Measurements from ENCODE around the gene SVEP1.

Gene SVEP1

GRCh38 chr9:110334183-110334582 is 245.4 kb downstream of the SVEP1 start:
- intact Hi-C loops (cut with DNase I): no loop called here

GRCh38 chr9:110332766-110333165 is 246.8 kb downstream of the SVEP1 start:
- intact Hi-C loops (cut with DNase I): no loop called here

More at GRCh38 chr9:110334183-110334582, 245.4 kb downstream of the SVEP1 start:
- DNase-seq: no peak

DNA sequence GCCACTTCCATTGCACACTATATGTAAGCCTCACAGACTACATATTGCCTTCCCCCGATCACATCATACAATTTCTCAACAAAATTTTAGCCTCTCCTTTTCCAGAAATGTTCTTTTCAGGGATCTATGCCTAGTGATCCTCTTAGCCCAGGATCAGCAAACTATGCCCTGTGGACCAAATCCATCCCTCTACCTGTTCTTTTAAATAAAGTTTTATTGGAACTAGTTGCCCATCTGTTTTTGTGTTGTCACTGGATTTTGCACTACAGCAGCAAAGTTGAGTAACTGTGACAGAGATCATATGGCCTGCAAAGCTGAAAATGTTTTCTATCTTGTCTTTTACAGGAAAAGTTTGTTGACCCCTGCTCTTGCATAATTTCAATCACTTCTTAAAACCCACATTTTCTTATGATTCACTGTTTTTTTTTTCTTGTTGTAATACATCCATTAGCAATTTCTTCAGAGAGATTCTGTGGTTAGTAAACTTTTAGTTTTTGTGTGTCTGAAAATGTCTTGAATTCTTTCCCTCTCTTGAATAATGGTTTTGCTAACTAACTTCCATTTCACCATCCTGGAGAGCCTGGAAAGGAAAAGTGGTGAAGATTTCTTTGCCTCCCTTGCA is 248.9 kb downstream of the SVEP1 start:
- no peak for DNase-seq

More at GRCh38 chr9:110332766-110333165, 246.8 kb downstream of the SVEP1 start:
- no peak for DNase-seq

GRCh38 chr9:110329639-110330230 is 249.8 kb downstream of the SVEP1 start:
- DNase-seq: peak in 1 of 10 donors; percentile 47
- intact Hi-C loops (cut with DNase I): no loop called here

More for the DNA sequence above, 248.9 kb downstream of the SVEP1 start:
- intact Hi-C loops (cut with DNase I): no loop called here

DNA sequence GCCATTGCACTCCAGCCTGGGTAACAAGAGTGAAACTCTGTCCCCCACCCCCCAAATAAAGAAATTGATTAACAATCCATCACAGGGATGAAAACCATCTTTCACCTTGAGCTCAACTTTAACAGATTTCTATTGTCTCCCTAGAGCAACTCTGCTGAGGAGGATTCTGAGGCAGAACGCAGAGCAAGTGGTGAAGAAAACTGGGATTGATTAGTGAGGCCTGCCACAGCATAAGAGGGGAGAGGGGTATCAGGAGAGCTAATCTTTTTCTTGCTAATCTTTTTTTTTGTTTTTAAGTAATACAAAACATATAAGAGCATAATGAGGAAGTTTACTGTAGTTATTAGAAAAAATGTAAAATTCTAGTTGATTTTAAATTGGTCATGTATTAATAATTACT is 250.8 kb downstream of the SVEP1 start:
- intact Hi-C loops (cut with DNase I): no loop called here
- no peak for DNase-seq

DNA sequence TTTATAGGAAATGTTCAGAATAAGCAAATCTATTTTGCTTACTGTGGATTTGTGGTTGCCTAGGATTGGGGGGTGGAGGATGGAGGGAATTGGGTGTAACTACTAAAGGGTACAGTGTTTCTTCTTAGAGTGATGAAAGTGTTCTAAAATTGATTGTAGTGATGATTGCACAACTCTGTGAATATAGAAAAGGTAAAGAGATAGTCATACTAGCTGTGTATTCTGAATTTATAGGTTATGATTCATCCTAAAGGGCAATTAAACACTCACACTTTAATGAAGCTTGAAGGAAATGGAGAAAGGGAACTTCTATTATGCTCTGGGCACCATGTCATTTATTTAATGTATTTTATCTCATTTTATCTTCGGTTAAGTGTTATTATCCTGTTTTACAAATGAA is 251.8 kb downstream of the SVEP1 start:
- intact Hi-C loops (cut with DNase I): no loop called here
- no peak for DNase-seq

DNA sequence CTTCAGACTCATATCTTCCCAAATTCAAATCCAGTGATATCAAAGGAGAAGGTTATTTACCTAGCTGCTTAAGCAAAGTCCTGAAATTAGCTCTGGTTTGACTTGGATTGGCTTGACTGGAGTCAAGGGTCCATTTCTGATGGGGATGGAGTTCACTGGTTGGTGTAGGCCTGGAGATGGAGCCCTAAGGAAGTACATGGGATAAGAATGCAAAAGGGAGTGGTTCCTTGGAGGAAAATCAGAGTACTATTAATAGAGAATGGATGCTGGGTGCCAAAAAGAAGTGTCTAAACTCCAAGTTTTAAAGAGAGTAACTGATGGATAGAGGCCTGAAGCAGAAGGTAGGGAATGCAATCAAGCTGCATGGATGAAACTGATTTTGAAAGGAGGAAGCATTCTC is 255.7 kb downstream of the SVEP1 start:
- DNase-seq: no peak
- intact Hi-C loops (cut with DNase I): no loop called here

DNA sequence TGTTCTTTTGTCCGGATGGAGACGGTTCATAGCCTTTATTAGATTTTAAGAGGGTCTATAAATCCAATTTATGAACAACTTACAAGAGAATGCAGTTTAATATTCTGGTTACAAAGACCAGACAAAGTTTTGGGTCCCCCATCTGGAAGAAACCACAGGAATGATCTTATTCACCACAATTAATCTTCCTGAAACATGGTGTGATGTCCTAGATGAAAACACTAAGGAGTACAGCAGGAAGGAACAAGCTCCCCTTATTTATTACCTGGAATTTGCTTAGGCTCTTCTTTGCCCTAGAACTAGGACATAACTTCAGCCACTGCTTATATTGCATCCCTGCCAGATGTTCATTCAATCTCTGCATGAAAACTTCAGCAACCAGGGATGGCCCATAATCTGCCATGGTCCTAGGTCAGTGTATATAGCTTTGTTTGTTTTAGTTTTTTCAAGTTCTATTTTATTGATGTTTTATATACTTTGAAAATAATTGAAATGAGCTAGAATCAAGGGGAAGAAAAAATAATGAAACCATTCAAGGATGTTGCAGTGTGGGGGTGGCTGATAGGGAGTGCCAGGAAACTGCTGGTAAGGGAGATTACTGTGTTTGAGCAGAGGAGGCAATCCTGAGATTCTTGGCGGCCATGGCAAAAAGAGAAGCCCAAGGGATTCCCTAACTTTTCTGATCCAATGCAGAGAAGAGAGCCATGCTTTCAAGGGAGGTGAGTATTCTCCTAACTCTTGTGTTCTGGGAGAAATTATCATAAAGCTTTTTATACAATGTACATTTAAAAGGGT is 258.7 kb downstream of the SVEP1 start:
- DNase-seq: no peak
- intact Hi-C loops (cut with DNase I): no loop called here

GRCh38 chr9:110319781-110320492 is 259.6 kb downstream of the SVEP1 start:
- intact Hi-C loops (cut with DNase I): no loop called here
- DNase-seq: no peak

- no peak for DNase-seq
- intact Hi-C loops (cut with DNase I): no loop called here
These were observed 261.6 kb downstream of the SVEP1 start for GRCh38 chr9:110317911-110318310.

- DNase-seq: no peak
- intact Hi-C loops (cut with DNase I): no loop called here
These were observed 263.1 kb downstream of the SVEP1 start for GRCh38 chr9:110316261-110317075.
